A673 (cell line): ENCODE measurements around the gene EPB41. TPM values are rescaled to one million over a fixed set of nuclear protein-coding genes. Genes with fewer than 3 reads are reported as not detected.

ENCODE experiments used
- BruUV-seq: library from RNA; stranded (reverse); fragments of 400-500 nt; replicated peaks from 2 replicates; lab custom pipeline; 2021; lab: Mats Ljungman, UMichigan
- CTCF ChIA-PET: fragments of 300-600 bp; sonication (Branson Sonifier 250); formaldehyde crosslinking; loops from one replicate; lab custom pipeline; 2022; ENCODE audit warnings: antibody characterized with exemption; lab: Charles Lee
- POLR2A ChIA-PET: fragments of 300-600 bp; sonication (Branson Sonifier 250); formaldehyde crosslinking; loops from one replicate; lab custom pipeline; 2022; ENCODE audit warnings: antibody characterized with exemption; ENCODE audit not compliant: low non-redundant PET; lab: Charles Lee
- DNase-seq: peaks from one replicate; pipeline ENCODE4 v3.0.0-alpha.2; 2015; ENCODE audit warnings: low spot score
- H3K27ac ChIP-seq: fragments of 200-600 bp; sonication (generic); 2 replicates; pipeline ENCODE4 v1.5.1; 2016; ENCODE audit warnings: mixed run types, low read depth, mild to moderate bottlenecking, mixed read lengths, antibody characterized with exemption, low read length; ENCODE audit not compliant: poor library complexity, severe bottlenecking
- H3K27me3 ChIP-seq: fragments of 200-600 bp; sonication (generic); replicated peaks from 2 replicates; pipeline ENCODE4 v1.6.1; 2017; ENCODE audit warnings: mixed run types, low read depth, mild to moderate bottlenecking, mixed read lengths, antibody characterized with exemption, low read length; ENCODE audit not compliant: insufficient read depth, poor library complexity
- H3K36me3 ChIP-seq: fragments of 200-600 bp; sonication (generic); 2 replicates; pipeline ENCODE4 v1.6.1; 2016; ENCODE audit warnings: mixed run types, mild to moderate bottlenecking, mixed read lengths, antibody characterized with exemption, low read length; ENCODE audit not compliant: insufficient read depth, poor library complexity, severe bottlenecking
- H3K4me1 ChIP-seq: fragments of 200-600 bp; sonication (generic); 2 replicates; pipeline ENCODE4 v1.6.1; 2017; ENCODE audit warnings: mixed run types, mild to moderate bottlenecking, mixed read lengths, antibody characterized with exemption, low read length; ENCODE audit not compliant: insufficient read depth, poor library complexity, severe bottlenecking
- H3K4me3 ChIP-seq: fragments of 200-600 bp; sonication (generic); 2 replicates; pipeline ENCODE4 v1.5.1; 2016; ENCODE audit warnings: low read depth, mixed run types, mild to moderate bottlenecking, mixed read lengths, low read length; ENCODE audit not compliant: poor library complexity, severe bottlenecking
- H3K9me3 ChIP-seq: fragments of 200-600 bp; sonication (generic); 2 replicates; pipeline ENCODE4 v1.6.1; 2016; ENCODE audit warnings: mixed run types, low read depth, mild to moderate bottlenecking, mixed read lengths, antibody characterized with exemption, low read length; ENCODE audit not compliant: poor library complexity, severe bottlenecking
- CTCF ChIP-seq: fragments of 300-800, 200-600 bp; sonication (generic); conservative IDR thresholded peaks from 2 replicates; pipeline ENCODE4 v1.5.1; 2017; ENCODE audit warnings: low read depth, mild to moderate bottlenecking, antibody characterized with exemption, low read length, moderate library complexity, mixed read lengths
- EZH2 ChIP-seq: fragments of 200-600 bp; sonication (generic); IDR thresholded peaks from 2 replicates; pipeline ENCODE4 v1.6.1; 2017; ENCODE audit warnings: borderline replicate concordance, low read depth, mild to moderate bottlenecking, mixed read lengths, antibody characterized with exemption, low read length; ENCODE audit not compliant: poor library complexity, severe bottlenecking
- intact Hi-C: fragments of 100-400 bp; cut with micrococcal nuclease; formaldehyde crosslinking; loops from one replicate; pipeline ENCODE4 v1.10.0; 2022; ENCODE audit not compliant: unreplicated experiment
- total RNA-seq: library from RNA; stranded (reverse); gene quantifications from 2 replicates; pipeline ENCODE4 v1.2.3, GENCODE V29; 2021

EPB41 gene
- total RNA-seq, 1 experiment from 2014 or later, result 337 TPM

- TF ChIP-seq CTCF (no peak), EZH2 (no peak)
- H3K4me1 ChIP-seq, result peaks cover 54% of the 10 kb centered on the region
- intact Hi-C loops, result no loop called here
- BruUV-seq, result no TSS peak
- POLR2A ChIA-PET, result interaction anchor here (1.0 kb wide), 1 partner anchor 615 kb away, joined by 7 read pairs; no protein-coding TSS in a partner anchor
- no peaks in the 10 kb centered on the region for H3K9me3 ChIP-seq
- CTCF ChIA-PET, result no interaction called here
- peak overlapping the region; percentile 44 for H3K27ac ChIP-seq
- no peak for DNase-seq
- no peaks in the 10 kb centered on the region for H3K27me3 ChIP-seq
- H3K4me3 ChIP-seq, result no peak overlapping the region
- H3K36me3 ChIP-seq, result peaks cover 21% of the 10 kb centered on the region
Measured at GRCh38 chr1:28890836-28891235, 23.5 kb upstream of the EPB41 start.

DNA sequence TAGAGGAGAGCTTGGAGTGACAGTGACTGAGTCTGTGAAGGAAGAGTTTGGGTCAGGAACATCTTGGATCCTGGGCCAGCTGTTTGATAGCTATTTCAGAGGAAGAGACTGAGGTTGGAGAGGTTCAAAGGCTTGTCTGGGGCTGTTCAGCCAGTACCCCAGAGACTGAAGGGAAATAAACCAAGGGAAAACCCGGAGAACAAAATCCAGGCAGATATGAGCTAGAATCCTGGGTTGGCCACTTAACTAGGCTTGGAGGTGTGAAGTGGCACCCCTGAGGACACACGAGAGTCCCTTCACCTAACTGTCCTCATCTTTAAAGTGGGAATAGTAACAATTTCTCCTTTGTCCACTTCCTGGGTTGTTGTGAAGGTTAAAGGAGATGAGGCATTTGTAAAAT is 23.1 kb upstream of the EPB41 start:
- peaks cover 23% of the 10 kb centered on the region for H3K36me3 ChIP-seq
- H3K4me3 ChIP-seq, result no peak overlapping the region
- H3K4me1 ChIP-seq, result peaks cover 54% of the 10 kb centered on the region
- no peaks in the 10 kb centered on the region for H3K27me3 ChIP-seq
- peak overlapping the region; percentile 44 for H3K27ac ChIP-seq
- H3K9me3 ChIP-seq, result no peaks in the 10 kb centered on the region
- no peak for TF ChIP-seq CTCF
- BruUV-seq, result no TSS peak
- POLR2A ChIA-PET, result interaction anchor here (1.0 kb wide), 1 partner anchor 615 kb away, joined by 7 read pairs; no protein-coding TSS in a partner anchor
- CTCF ChIA-PET, result no interaction called here
- intact Hi-C loops, result no loop called here
- no peak for DNase-seq

GRCh38 chr1:28893403-28894102 is 20.8 kb upstream of the EPB41 start:
- Histone ChIP-seq H3K27me3 (no peaks in the 10 kb centered on the region), H3K4me1 (peaks cover 63% of the 10 kb centered on the region), H3K36me3 (peaks cover 23% of the 10 kb centered on the region), H3K9me3 (no peaks in the 10 kb centered on the region), H3K4me3 (no peak overlapping the region), H3K27ac (peak overlapping the region; percentile 64)
- DNase-seq, result peak; percentile 80
- ChIA-PET CTCF (interaction anchor here (0.6 to 2.4 kb wide), 6 partner anchors 9 to 301 kb away, joined by 4 to 12 read pairs (median 6); no protein-coding TSS in a partner anchor), POLR2A (no interaction called here)
- BruUV-seq, result no TSS peak
- intact Hi-C loops, result no loop called here
- TF ChIP-seq EZH2 (no peak), CTCF (peak; percentile 61)
